NCI-H226 (cell line): ENCODE data around the gene PDE8B.
"Not testable (repeated sequence)": the region's sequence is repeated elsewhere in the genome, so short reads cannot be mapped to it uniquely, and the experiment has no call there.

Experiments used
- DNase-seq: peaks from one replicate; pipeline ENCODE4 v3.0.0-alpha.2; 2015

The PDE8B gene

GRCh38 chr5:77366717-77367500 is 156.4 kb downstream of the PDE8B start:
- DNase-seq, result no peak

GRCh38 chr5:77367741-77368140 is 157.3 kb downstream of the PDE8B start:
- DNase-seq, result peak; percentile 36

- DNase-seq, result no peak
Observed at GRCh38 chr5:77368367-77368766, 157.9 kb downstream of the PDE8B start.

- no peak for DNase-seq
Observed at GRCh38 chr5:77369566-77369965, 159.1 kb downstream of the PDE8B start.

- no peak for DNase-seq
Observed at GRCh38 chr5:77374686-77375085, 164.2 kb downstream of the PDE8B start.

- no peak for DNase-seq
Observed at GRCh38 chr5:77376609-77377300, 166.3 kb downstream of the PDE8B start.

GRCh38 chr5:77379558-77380061 is 169.1 kb downstream of the PDE8B start:
- DNase-seq, result no peak

GRCh38 chr5:77380636-77381035 is 170.2 kb downstream of the PDE8B start:
- no peak for DNase-seq

GRCh38 chr5:77383336-77383735 is 172.9 kb downstream of the PDE8B start:
- DNase-seq, result not testable (repeated sequence)

GRCh38 chr5:77386340-77386739 is 175.9 kb downstream of the PDE8B start:
- not testable (repeated sequence) for DNase-seq

GRCh38 chr5:77389746-77390145 is 179.3 kb downstream of the PDE8B start:
- no peak for DNase-seq

- no peak for DNase-seq
Observed at GRCh38 chr5:77390221-77390620, 179.7 kb downstream of the PDE8B start.

GRCh38 chr5:77390795-77391194 is 180.3 kb downstream of the PDE8B start:
- peak; percentile 12 for DNase-seq

GRCh38 chr5:77391240-77391765 is 180.8 kb downstream of the PDE8B start:
- DNase-seq, result no peak

GRCh38 chr5:77394064-77394715 is 183.7 kb downstream of the PDE8B start:
- no peak for DNase-seq

GRCh38 chr5:77396017-77396416 is 185.5 kb downstream of the PDE8B start:
- DNase-seq, result no peak

GRCh38 chr5:77397686-77398292 is 187.3 kb downstream of the PDE8B start:
- no peak for DNase-seq

GRCh38 chr5:77398458-77398857 is 188.0 kb downstream of the PDE8B start:
- no peak for DNase-seq

GRCh38 chr5:77398896-77399295 is 188.4 kb downstream of the PDE8B start:
- no peak for DNase-seq

GRCh38 chr5:77400645-77401044 is 190.2 kb downstream of the PDE8B start:
- no peak for DNase-seq

- DNase-seq, result no peak
Observed at GRCh38 chr5:77402796-77403195, 192.3 kb downstream of the PDE8B start.

- no peak for DNase-seq
Observed at GRCh38 chr5:77407152-77407551, 196.7 kb downstream of the PDE8B start.
